CD4-positive, alpha-beta T cell treated with Interferon alpha-2 for 1 hour (primary cell): ENCODE results near the gene NCKIPSD.
A peak's percentile ranks its signal among the peaks of the same experiment; 100 is the strongest.
"Not testable (repeated sequence)": the region's sequence is repeated elsewhere in the genome, so short reads cannot be mapped to it uniquely, and the experiment has no call there.

Experiments
- DNase-seq, 2 donors: peaks; one replicate each; pipeline ENCODE4 v3.0.0-alpha.2; 2020 to 2022

NCKIPSD gene

GRCh38 chr3:48685603-48686511, at the start of gene NCKIPSD:
Gene NCKIPSD, minus strand, starts transcription at chr3:48685915. Its CDS starts 108 bp downstream, at chr3:48685807.
- peak; percentile 87 to 93 for DNase-seq

GRCh38 chr3:48735075-48735767, 49.5 kb upstream of the NCKIPSD start:
- DNase-seq, result not testable (repeated sequence)

- not testable (repeated sequence) for DNase-seq
These were observed 48.8 kb upstream of the NCKIPSD start for GRCh38 chr3:48734541-48734940.

GRCh38 chr3:48733752-48734518, 48.2 kb upstream of the NCKIPSD start:
- DNase-seq, result not testable (repeated sequence)

GRCh38 chr3:48727511-48727910, 41.8 kb upstream of the NCKIPSD start:
- no peak for DNase-seq

GRCh38 chr3:48725185-48725855, 39.6 kb upstream of the NCKIPSD start:
- not testable (repeated sequence) for DNase-seq

GRCh38 chr3:48723725-48724124, 38.0 kb upstream of the NCKIPSD start:
- no peak for DNase-seq

- not testable (repeated sequence) for DNase-seq
These were observed 37.6 kb upstream of the NCKIPSD start for GRCh38 chr3:48723293-48723692.

- DNase-seq, result peak; percentile 98
These were observed 31.4 kb upstream of the NCKIPSD start, which contains the start of gene IP6K2 for GRCh38 chr3:48716982-48717746. Gene IP6K2, minus strand, starts transcription at chr3:48717221. Its CDS starts 21,930 bp downstream, at chr3:48695291.

GRCh38 chr3:48716508-48716981, 30.8 kb upstream of the NCKIPSD start:
- DNase-seq, result peak; percentile 11 to 48

GRCh38 chr3:48715174-48715800, 29.6 kb upstream of the NCKIPSD start:
- no peak for DNase-seq

GRCh38 chr3:48711727-48712126, 26.0 kb upstream of the NCKIPSD start:
- no peak for DNase-seq

GRCh38 chr3:48709051-48709461, 23.3 kb upstream of the NCKIPSD start:
- no peak for DNase-seq

- no peak for DNase-seq
These were observed 22.8 kb upstream of the NCKIPSD start for GRCh38 chr3:48708481-48708889.

GRCh38 chr3:48707157-48707556, 21.4 kb upstream of the NCKIPSD start:
- no peak for DNase-seq

- DNase-seq, result no peak
These were observed 16.7 kb upstream of the NCKIPSD start for GRCh38 chr3:48702320-48702920.

GRCh38 chr3:48700731-48701405, 15.2 kb upstream of the NCKIPSD start:
- DNase-seq, result no peak

GRCh38 chr3:48698891-48699290, 13.2 kb upstream of the NCKIPSD start:
- DNase-seq, result no peak

GRCh38 chr3:48697952-48698351, 12.2 kb upstream of the NCKIPSD start:
- DNase-seq, result no peak

- DNase-seq, result no peak
These were observed 10.9 kb upstream of the NCKIPSD start for GRCh38 chr3:48696601-48697000.
